Suprapubic skin (tissue), 3 donors: Measurements from ENCODE around the gene FGD3.

Experiments used
- POLR2A ChIP-seq, 2 donors: fragments of 450-650 bp; IDR thresholded peaks; one replicate each; pipeline ENCODE4 v1.6.1; 2017; ENCODE audit warnings: antibody characterized with exemption in 2 of 2, mild to moderate bottlenecking in 2 of 2, moderate library complexity in 2 of 2
- TF ChIP-seq, protein P1 (sequence below), 2 donors: fragments of 200-600 bp in 1 of 2; fragments of 450-650 bp in 1 of 2; sonication (generic) in 1 of 2; IDR thresholded peaks; one replicate each; pipeline ENCODE4 v1.5.1; 2016 to 2019; ENCODE audit warnings: antibody characterized with exemption in 2 of 2, mild to moderate bottlenecking in 1 of 2, moderate library complexity in 1 of 2

DNA sequence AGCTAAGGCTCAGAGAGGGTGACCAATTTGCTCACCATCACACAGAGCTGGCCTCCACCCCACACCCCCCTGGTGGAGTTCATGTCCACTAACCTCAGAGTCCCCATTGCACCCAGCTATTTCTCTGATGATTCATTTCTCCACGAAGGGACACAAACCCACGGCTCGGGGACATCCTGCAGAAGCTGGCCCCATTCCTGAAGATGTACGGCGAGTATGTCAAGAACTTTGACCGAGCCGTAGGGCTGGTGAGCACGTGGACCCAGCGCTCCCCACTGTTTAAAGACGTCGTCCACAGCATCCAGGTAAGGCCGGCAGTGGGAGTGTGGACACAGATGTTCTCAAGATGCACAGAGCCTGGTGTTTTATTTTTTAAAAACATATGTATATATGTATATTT, 58.6 kb downstream of the FGD3 start:
- TF ChIP-seq, protein P1, sequence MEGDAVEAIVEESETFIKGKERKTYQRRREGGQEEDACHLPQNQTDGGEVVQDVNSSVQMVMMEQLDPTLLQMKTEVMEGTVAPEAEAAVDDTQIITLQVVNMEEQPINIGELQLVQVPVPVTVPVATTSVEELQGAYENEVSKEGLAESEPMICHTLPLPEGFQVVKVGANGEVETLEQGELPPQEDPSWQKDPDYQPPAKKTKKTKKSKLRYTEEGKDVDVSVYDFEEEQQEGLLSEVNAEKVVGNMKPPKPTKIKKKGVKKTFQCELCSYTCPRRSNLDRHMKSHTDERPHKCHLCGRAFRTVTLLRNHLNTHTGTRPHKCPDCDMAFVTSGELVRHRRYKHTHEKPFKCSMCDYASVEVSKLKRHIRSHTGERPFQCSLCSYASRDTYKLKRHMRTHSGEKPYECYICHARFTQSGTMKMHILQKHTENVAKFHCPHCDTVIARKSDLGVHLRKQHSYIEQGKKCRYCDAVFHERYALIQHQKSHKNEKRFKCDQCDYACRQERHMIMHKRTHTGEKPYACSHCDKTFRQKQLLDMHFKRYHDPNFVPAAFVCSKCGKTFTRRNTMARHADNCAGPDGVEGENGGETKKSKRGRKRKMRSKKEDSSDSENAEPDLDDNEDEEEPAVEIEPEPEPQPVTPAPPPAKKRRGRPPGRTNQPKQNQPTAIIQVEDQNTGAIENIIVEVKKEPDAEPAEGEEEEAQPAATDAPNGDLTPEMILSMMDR (IDR thresholded peaks at IDR 0.05) = no peak
- no peak for TF ChIP-seq POLR2A (IDR thresholded peaks at IDR 0.05)
